ENCODE results near the gene CYRIA.

The CYRIA gene

GRCh38 chr2:16626997-16627605 is 38.5 kb downstream of the CYRIA start:
- Histone ChIP-seq H3K27ac (ENCODE audit: low read depth, low read length) (no peak overlapping the region), H3K36me3 (ENCODE audit: control insufficient read depth, insufficient read depth, low read length) (no peaks in the 10 kb centered on the region), H3K9me3 (ENCODE audit: control insufficient read depth, insufficient read depth, low read depth, low read length) (no peaks in the 10 kb centered on the region), H3K4me3 (ENCODE audit: low read depth, low read length) (no peak overlapping the region), H3K9ac (ENCODE audit: low read length) (no peak overlapping the region), H3K4me1 (ENCODE audit: control insufficient read depth, insufficient read depth, low read length) (peaks cover 11% of the 10 kb centered on the region), H3K27me3 (ENCODE audit: control insufficient read depth, insufficient read depth, low read length) (no peaks in the 10 kb centered on the region)

GRCh38 chr2:16626497-16626896 is 39.1 kb downstream of the CYRIA start:
- no peaks in the 10 kb centered on the region for H3K36me3 ChIP-seq (ENCODE audit: control insufficient read depth, insufficient read depth, low read length)
- H3K9ac ChIP-seq (ENCODE audit: low read length), result no peak overlapping the region
- no peaks in the 10 kb centered on the region for H3K27me3 ChIP-seq (ENCODE audit: control insufficient read depth, insufficient read depth, low read length)
- no peak overlapping the region for H3K27ac ChIP-seq (ENCODE audit: low read depth, low read length)
- peaks cover 11% of the 10 kb centered on the region for H3K4me1 ChIP-seq (ENCODE audit: control insufficient read depth, insufficient read depth, low read length)
- no peak overlapping the region for H3K4me3 ChIP-seq (ENCODE audit: low read depth, low read length)
- no peaks in the 10 kb centered on the region for H3K9me3 ChIP-seq (ENCODE audit: control insufficient read depth, insufficient read depth, low read depth, low read length)

GRCh38 chr2:16625759-16626158 is 39.9 kb downstream of the CYRIA start:
- no peak overlapping the region for H3K9ac ChIP-seq (ENCODE audit: low read length)
- no peak overlapping the region for H3K4me3 ChIP-seq (ENCODE audit: low read depth, low read length)
- no peaks in the 10 kb centered on the region for H3K27me3 ChIP-seq (ENCODE audit: control insufficient read depth, insufficient read depth, low read length)
- H3K36me3 ChIP-seq (ENCODE audit: control insufficient read depth, insufficient read depth, low read length), result no peaks in the 10 kb centered on the region
- peaks cover 11% of the 10 kb centered on the region for H3K4me1 ChIP-seq (ENCODE audit: control insufficient read depth, insufficient read depth, low read length)
- H3K27ac ChIP-seq (ENCODE audit: low read depth, low read length), result no peak overlapping the region
- no peaks in the 10 kb centered on the region for H3K9me3 ChIP-seq (ENCODE audit: control insufficient read depth, insufficient read depth, low read depth, low read length)

- Histone ChIP-seq H3K4me3 (ENCODE audit: low read depth, low read length) (no peak overlapping the region), H3K9me3 (ENCODE audit: control insufficient read depth, insufficient read depth, low read depth, low read length) (no peaks in the 10 kb centered on the region), H3K27ac (ENCODE audit: low read depth, low read length) (no peak overlapping the region), H3K9ac (ENCODE audit: low read length) (no peak overlapping the region), H3K36me3 (ENCODE audit: control insufficient read depth, insufficient read depth, low read length) (no peaks in the 10 kb centered on the region), H3K27me3 (ENCODE audit: control insufficient read depth, insufficient read depth, low read length) (no peaks in the 10 kb centered on the region), H3K4me1 (ENCODE audit: control insufficient read depth, insufficient read depth, low read length) (peaks cover 11% of the 10 kb centered on the region)
Measured at GRCh38 chr2:16625201-16625729, 40.4 kb downstream of the CYRIA start.

- no peaks in the 10 kb centered on the region for H3K36me3 ChIP-seq (ENCODE audit: control insufficient read depth, insufficient read depth, low read length)
- no peak overlapping the region for H3K4me3 ChIP-seq (ENCODE audit: low read depth, low read length)
- no peaks in the 10 kb centered on the region for H3K27me3 ChIP-seq (ENCODE audit: control insufficient read depth, insufficient read depth, low read length)
- H3K4me1 ChIP-seq (ENCODE audit: control insufficient read depth, insufficient read depth, low read length), result peaks cover 11% of the 10 kb centered on the region
- no peak overlapping the region for H3K9ac ChIP-seq (ENCODE audit: low read length)
- no peaks in the 10 kb centered on the region for H3K9me3 ChIP-seq (ENCODE audit: control insufficient read depth, insufficient read depth, low read depth, low read length)
- H3K27ac ChIP-seq (ENCODE audit: low read depth, low read length), result no peak overlapping the region
Measured at GRCh38 chr2:16624436-16624780, 41.2 kb downstream of the CYRIA start.

- Histone ChIP-seq H3K27ac (ENCODE audit: low read depth, low read length) (no peak overlapping the region), H3K4me3 (ENCODE audit: low read depth, low read length) (no peak overlapping the region), H3K9me3 (ENCODE audit: control insufficient read depth, insufficient read depth, low read depth, low read length) (no peaks in the 10 kb centered on the region), H3K36me3 (ENCODE audit: control insufficient read depth, insufficient read depth, low read length) (no peaks in the 10 kb centered on the region), H3K9ac (ENCODE audit: low read length) (no peak overlapping the region), H3K4me1 (ENCODE audit: control insufficient read depth, insufficient read depth, low read length) (peaks cover 11% of the 10 kb centered on the region), H3K27me3 (ENCODE audit: control insufficient read depth, insufficient read depth, low read length) (no peaks in the 10 kb centered on the region)
Measured at GRCh38 chr2:16623564-16624435, 41.8 kb downstream of the CYRIA start.

- Histone ChIP-seq H3K27ac (ENCODE audit: low read depth, low read length) (no peak overlapping the region), H3K9ac (ENCODE audit: low read length) (no peak overlapping the region), H3K27me3 (ENCODE audit: control insufficient read depth, insufficient read depth, low read length) (no peaks in the 10 kb centered on the region), H3K36me3 (ENCODE audit: control insufficient read depth, insufficient read depth, low read length) (no peaks in the 10 kb centered on the region), H3K4me1 (ENCODE audit: control insufficient read depth, insufficient read depth, low read length) (peaks cover 13% of the 10 kb centered on the region), H3K4me3 (ENCODE audit: low read depth, low read length) (no peak overlapping the region), H3K9me3 (ENCODE audit: control insufficient read depth, insufficient read depth, low read depth, low read length) (no peaks in the 10 kb centered on the region)
Measured at GRCh38 chr2:16623031-16623430, 42.6 kb downstream of the CYRIA start.

- Histone ChIP-seq H3K27ac (ENCODE audit: low read depth, low read length) (no peak overlapping the region), H3K4me3 (ENCODE audit: low read depth, low read length) (no peak overlapping the region), H3K4me1 (ENCODE audit: control insufficient read depth, insufficient read depth, low read length) (peaks cover 16% of the 10 kb centered on the region), H3K9ac (ENCODE audit: low read length) (no peak overlapping the region), H3K36me3 (ENCODE audit: control insufficient read depth, insufficient read depth, low read length) (no peaks in the 10 kb centered on the region), H3K9me3 (ENCODE audit: control insufficient read depth, insufficient read depth, low read depth, low read length) (no peaks in the 10 kb centered on the region), H3K27me3 (ENCODE audit: control insufficient read depth, insufficient read depth, low read length) (no peaks in the 10 kb centered on the region)
Measured at GRCh38 chr2:16622399-16622968, 43.1 kb downstream of the CYRIA start.

- Histone ChIP-seq H3K9me3 (ENCODE audit: control insufficient read depth, insufficient read depth, low read depth, low read length) (no peaks in the 10 kb centered on the region), H3K27ac (ENCODE audit: low read depth, low read length) (no peak overlapping the region), H3K36me3 (ENCODE audit: control insufficient read depth, insufficient read depth, low read length) (no peaks in the 10 kb centered on the region), H3K27me3 (ENCODE audit: control insufficient read depth, insufficient read depth, low read length) (no peaks in the 10 kb centered on the region), H3K4me3 (ENCODE audit: low read depth, low read length) (no peak overlapping the region), H3K9ac (ENCODE audit: low read length) (no peak overlapping the region), H3K4me1 (ENCODE audit: control insufficient read depth, insufficient read depth, low read length) (peaks cover 21% of the 10 kb centered on the region)
Measured at GRCh38 chr2:16621316-16621715, 44.3 kb downstream of the CYRIA start.

GRCh38 chr2:16620590-16620989 is 45.0 kb downstream of the CYRIA start:
- no peaks in the 10 kb centered on the region for H3K9me3 ChIP-seq (ENCODE audit: control insufficient read depth, insufficient read depth, low read depth, low read length)
- H3K4me1 ChIP-seq (ENCODE audit: control insufficient read depth, insufficient read depth, low read length), result peaks cover 16% of the 10 kb centered on the region; the same call in 1 of the 2 replicates
- no peak overlapping the region for H3K27ac ChIP-seq (ENCODE audit: low read depth, low read length)
- H3K4me3 ChIP-seq (ENCODE audit: low read depth, low read length), result no peak overlapping the region
- no peaks in the 10 kb centered on the region for H3K27me3 ChIP-seq (ENCODE audit: control insufficient read depth, insufficient read depth, low read length)
- no peaks in the 10 kb centered on the region for H3K36me3 ChIP-seq (ENCODE audit: control insufficient read depth, insufficient read depth, low read length)
- H3K9ac ChIP-seq (ENCODE audit: low read length), result no peak overlapping the region
